A549 (cell line): ENCODE measurements around the gene PLEKHG3. TPM values are rescaled to one million over a fixed set of nuclear protein-coding genes. Genes with fewer than 3 reads are reported as not detected.
"Not testable (repeated sequence)": the region's sequence is repeated elsewhere in the genome, so short reads cannot be mapped to it uniquely, and the experiment has no call there.

Experiments
- ATAC-seq, 2 experiments: fragments of 200-7000 bp in 1 of 2; fragments of >200 bp in 1 of 2; cut with Nextera tagmentation in 1 of 2; cut with Tn5 transposase in 1 of 2; 3 replicates each; pipeline versions ENCODE4 v1.8.0 to v1.9.1; 2018 to 2020; ENCODE audit warnings: mild to moderate bottlenecking in 1 of 2, moderate library complexity in 1 of 2
- CTCF ChIA-PET: fragments of 300-600 bp; sonication (Branson Sonifier 250); formaldehyde crosslinking; extraction: SDS; loops from one replicate; lab custom pipeline; 2021; ENCODE audit warnings: antibody characterized with exemption, inconsistent platforms; lab: Yijun Ruan, JAX
- POLR2A ChIA-PET: fragments of 350-600 bp; formaldehyde crosslinking; extraction: SDS; loops from one replicate; lab custom pipeline; 2021; ENCODE audit warnings: antibody characterized with exemption, inconsistent platforms; lab: Yijun Ruan, JAX
- DNase-seq, 2 experiments: peaks; one replicate each; pipeline versions ENCODE4 v3.0.0 to v3.0.0-alpha.2; 2011 to 2016; ENCODE audit warnings: low read depth in 1 of 2, low spot score in 1 of 2
- FAIRE-seq: peaks from 2 replicates; lab custom pipeline; 2011; peaks lifted over from hg19 to GRCh38; lab: Jason Lieb, UNC
- H3K27ac ChIP-seq, 2 experiments: fragments of >200 bp; sonication (Bioruptor Twin); formaldehyde crosslinking; 3 replicates each; pipeline ENCODE4 v1.5.1; 2016 to 2017
- H3K4me1 ChIP-seq: fragments of >200 bp; sonication (Bioruptor Twin); formaldehyde crosslinking; 3 replicates; pipeline ENCODE4 v1.6.1; 2016
- H3K4me2 ChIP-seq: fragments of >200 bp; sonication (Bioruptor Twin); formaldehyde crosslinking; 3 replicates; pipeline ENCODE4 v1.6.1; 2016
- H3K4me3 ChIP-seq: fragments of >200 bp; sonication (Bioruptor Twin); formaldehyde crosslinking; 3 replicates; pipeline ENCODE4 v1.5.1; 2016
- H3K9me3 ChIP-seq: fragments of >200 bp; sonication (Bioruptor Twin); formaldehyde crosslinking; 3 replicates; pipeline ENCODE4 v1.6.1; 2016
- BHLHE40 ChIP-seq: IDR thresholded peaks from 2 replicates; pipeline ENCODE4 v1.6.1; 2012; ENCODE audit warnings: low read depth, low read length, inconsistent platforms
- CEBPB ChIP-seq, 2 experiments: fragments of >200 bp in 1 of 2; sonication (Bioruptor Twin) in 1 of 2; formaldehyde crosslinking in 1 of 2; IDR thresholded peaks; 2 replicates each; pipeline ENCODE4 v1.6.1; 2012 to 2016
- ELK1 ChIP-seq: fragments of 150-350 bp; IDR thresholded peaks from 2 replicates; pipeline ENCODE4 v1.6.1; 2014; ENCODE audit warnings: low read depth, mild to moderate bottlenecking, low read length
- HOXB5 ChIP-seq: fragments of 250-450 bp; sonication (Bioruptor Pico); IDR thresholded peaks from 2 replicates; pipeline ENCODE4 v1.5.0; 2020; ENCODE audit warnings: mild to moderate bottlenecking, moderate library complexity
- MAX ChIP-seq: IDR thresholded peaks from 2 replicates; pipeline ENCODE4 v1.6.1; 2012
- PHF8 ChIP-seq: fragments of 200-600 bp; sonication (generic); IDR thresholded peaks from 2 replicates; pipeline ENCODE4 v1.6.1; 2016; ENCODE audit warnings: low read depth, mild to moderate bottlenecking, antibody characterized with exemption, moderate library complexity, borderline replicate concordance
- RARB ChIP-seq: fragments of 250-450 bp; sonication (Bioruptor Pico); IDR thresholded peaks from 2 replicates; pipeline ENCODE4 v1.8.0; 2021; ENCODE audit warnings: mild to moderate bottlenecking, moderate library complexity
- RCOR1 ChIP-seq: fragments of 150-350 bp; IDR thresholded peaks from 2 replicates; pipeline ENCODE4 v1.6.1; 2014; ENCODE audit warnings: antibody characterized with exemption, low read length, low read depth
- REST ChIP-seq: fragments of 200-600 bp; sonication (generic); IDR thresholded peaks from 2 replicates; pipeline ENCODE4 v1.6.1; 2016; ENCODE audit warnings: antibody characterized with exemption, mild to moderate bottlenecking, moderate library complexity
- TP53 ChIP-seq: fragments of 250-450 bp; sonication (Bioruptor Pico); IDR thresholded peaks from 2 replicates; pipeline ENCODE4 v1.5.0; 2021; ENCODE audit warnings: mild to moderate bottlenecking, moderate library complexity
- ZNF302 ChIP-seq: fragments of 250-450 bp; sonication (Bioruptor Pico); IDR thresholded peaks from 2 replicates; pipeline ENCODE4 v1.9.0; 2021; ENCODE audit warnings: inconsistent platforms, mild to moderate bottlenecking, moderate library complexity
- WGBS: methylation state at CpG from one replicate; pipeline ENCODE4 v1.1.6; 2017; ENCODE audit errors: missing lambda C conversion rate; 5-methylcytosine and 5-hydroxymethylcytosine counted together
- polyA plus RNA-seq, 4 experiments: library from polyadenylated mRNA; depleted of rRNA in 3 of 4; stranded (reverse); fragments of >200 nt; fragmentation: RNase III in 1 of 4; extraction: RNeasy Plus Mini Kit Qiagen cat#74134 plus additional on column Dnase treatment in 1 of 4; gene quantifications; 2 replicates in 3 of 4; 3 replicates in 1 of 4; pipeline ENCODE4 v1.2.3, GENCODE V29; 2011 to 2017

PLEKHG3 gene
- polyA plus RNA-seq, 2 of the 4 experiments (the other 2 are of a cell fraction), result 21.9 to 30.5 TPM

GRCh38 chr14:64654901-64655300 is 49.3 kb upstream of the PLEKHG3 start:
- ChIA-PET CTCF (interaction anchor here (0.6 to 2.9 kb wide), 13 partner anchors 11 to 311 kb away, joined by 3 to 27 read pairs (median 4); partner anchors contain the start of gene HSPA2), POLR2A (interaction anchor here (1.2 to 1.7 kb wide), 5 partner anchors 10 to 114 kb away, joined by 3 to 18 read pairs (median 4); partner anchors contain the start of gene HSPA2)
- DNase-seq (no peak), FAIRE-seq (no peak), ATAC-seq (no peak)
- TF ChIP-seq RCOR1 (no peak), ELK1 (no peak), BHLHE40 (no peak), REST (no peak), HOXB5 (CRISPR knock-in tag) (no peak), TP53 (CRISPR knock-in tag) (no peak), RARB (no peak), CEBPB (IDR thresholded peaks at IDR 0.05) (no peak)
- peak overlapping the region; percentile 55 for H3K4me2 ChIP-seq
- no peak overlapping the region for H3K4me3 ChIP-seq
- 92% methylated on average over 10 of the region's 10 CpGs for WGBS
- no peaks in the 10 kb centered on the region for H3K9me3 ChIP-seq
- peaks cover 22% of the 10 kb centered on the region for H3K4me1 ChIP-seq
- H3K27ac ChIP-seq, result peak overlapping the region; percentile 65 to 93

- no peak for FAIRE-seq
- no peak overlapping the region for H3K4me2 ChIP-seq
- peaks cover 22% of the 10 kb centered on the region for H3K4me1 ChIP-seq
- POLR2A ChIA-PET, result no interaction called here
- H3K9me3 ChIP-seq, result no peaks in the 10 kb centered on the region
- DNase-seq, result no peak
- CTCF ChIA-PET, result no interaction called here
- peak overlapping the region in 1 of 2 experiments; percentile 46; a peak in 3 of 6 replicates for H3K27ac ChIP-seq
- H3K4me3 ChIP-seq, result no peak overlapping the region
- 0 out of 2 replicates have a peak, but pooled peaks have one; percentile 15 for TF ChIP-seq MAX
- no peak for TF ChIP-seq ZNF302 (CRISPR knock-in tag)
- TF ChIP-seq, all 56 proteins: peak for 1
- WGBS, result 69% methylated on average over 4 of the region's 4 CpGs
- no peak for ATAC-seq
Observed at GRCh38 chr14:64656986-64657385, 47.2 kb upstream of the PLEKHG3 start.

- 98% methylated on average over 27 of the region's 35 CpGs for WGBS
- Histone ChIP-seq H3K4me2 (no peak overlapping the region), H3K4me1 (peaks cover 24% of the 10 kb centered on the region), H3K9me3 (no peaks in the 10 kb centered on the region), H3K27ac (peak overlapping the region in 1 of 2 experiments; percentile 46; a peak in 3 of 6 replicates)
- no peak for ATAC-seq
- FAIRE-seq, result no peak
- DNase-seq, result no peak
- CTCF ChIA-PET, result interaction anchor here (0.6 to 1.8 kb wide), 7 partner anchors 14 to 240 kb away, joined by 3 to 13 read pairs (median 3); partner anchors contain the start of gene HSPA2
- no peak for TF ChIP-seq PHF8
- TF ChIP-seq, all 56 proteins: peak for 0
- POLR2A ChIA-PET, result no interaction called here
- no peak overlapping the region for H3K4me3 ChIP-seq
Observed at GRCh38 chr14:64658201-64658600, 46.0 kb upstream of the PLEKHG3 start.

GRCh38 chr14:64658700-64659264 is 45.4 kb upstream of the PLEKHG3 start:
- not testable (repeated sequence) for FAIRE-seq, H3K4me3 ChIP-seq, H3K4me2 ChIP-seq, DNase-seq, H3K9me3 ChIP-seq, ATAC-seq
- Histone ChIP-seq H3K4me1 (peaks cover 25% of the 10 kb centered on the region), H3K27ac (peak overlapping the region in 1 of 2 experiments; percentile 18; a peak in 1 of 6 replicates)
- 85% methylated on average over 13 of the region's 13 CpGs for whole genome bisulfite sequencing
- ChIA-PET CTCF (interaction anchor here (0.8 to 1.8 kb wide), 6 partner anchors 14 to 119 kb away, joined by 3 to 13 read pairs (median 4); partner anchors contain the start of gene HSPA2), POLR2A (interaction anchor here (1.0 kb wide), 1 partner anchor 118 kb away, joined by 3 read pairs; the partner anchor contains the start of gene HSPA2)
